K562 (cell line): ENCODE measurements around the gene ALDH8A1. TPM values are rescaled to one million over a fixed set of nuclear protein-coding genes. Genes with fewer than 3 reads are reported as not detected.

ENCODE experiments used
- ATAC-seq: fragments of 200-7000 bp; cut with Tn5 transposase; 3 replicates; pipeline ENCODE4 v1.9.1; 2020; ENCODE audit warnings: moderate library complexity
- BruUV-seq: library from RNA; stranded (reverse); fragments of 400-500 nt; replicated peaks from 2 replicates; lab custom pipeline; 2021; lab: Mats Ljungman, UMichigan
- CTCF ChIA-PET: fragments of 300-600 bp; formaldehyde crosslinking; extraction: SDS; loops from one replicate; lab custom pipeline; 2021; ENCODE audit warnings: low intra/inter-chr PET ratio; lab: Yijun Ruan, JAX
- POLR2A ChIA-PET: fragments of 300-600, 350-650 bp; sonication (Branson Sonifier 250); formaldehyde crosslinking; extraction: SDS; loops from one replicate; lab custom pipeline; 2021; ENCODE audit warnings: antibody characterized with exemption, inconsistent platforms; lab: Yijun Ruan, JAX
- DNase-seq, 4 experiments: peaks; one replicate each; pipeline versions ENCODE4 v3.0.0 to v3.0.0-alpha.2; 2011 to 2018; ENCODE audit warnings: low spot score in 3 of 4, mixed read lengths in 3 of 4; ENCODE audit errors: extremely low read depth in 1 of 4
- FAIRE-seq: peaks from 2 replicates; lab custom pipeline; 2011; peaks lifted over from hg19 to GRCh38; lab: Jason Lieb, UNC
- H2AFZ ChIP-seq: 2 replicates; pipeline ENCODE4 v1.6.0; 2011; ENCODE audit warnings: low read depth, low read length, control low read depth, inconsistent platforms
- H3K27ac ChIP-seq: fragments of 200-600 bp; 3 replicates; pipeline ENCODE4 v1.8.0; 2011; ENCODE audit warnings: low read depth, mild to moderate bottlenecking, control low read depth, inconsistent platforms, low read length, moderate library complexity, mixed read lengths; ENCODE audit errors: extremely low read depth
- H3K27me3 ChIP-seq, 2 experiments: fragments of 300-600 bp in 1 of 2; 2 replicates in 1 of 2; 3 replicates in 1 of 2; pipeline versions ENCODE4 v1.6.0 to v1.8.0; 2011; ENCODE audit warnings: inconsistent platforms in 2 of 2, low read length in 2 of 2, mild to moderate bottlenecking in 1 of 2, mixed read lengths in 1 of 2, moderate library complexity in 1 of 2; ENCODE audit not compliant: control insufficient read depth in 2 of 2, insufficient read depth in 2 of 2
- H3K36me3 ChIP-seq: fragments of 300-600 bp; 3 replicates; pipeline ENCODE4 v1.8.0; 2011; ENCODE audit warnings: mild to moderate bottlenecking, low read length, inconsistent platforms; ENCODE audit not compliant: control insufficient read depth, insufficient read depth
- H3K4me1 ChIP-seq, 2 experiments: fragments of 200-600 bp in 1 of 2; replicated peaks in 1 of 2; 2 replicates in 1 of 2; 3 replicates in 1 of 2; pipeline versions ENCODE4 v1.5.1 to v1.8.0; 2011; ENCODE audit warnings: inconsistent platforms in 2 of 2, low read length in 2 of 2, mild to moderate bottlenecking in 1 of 2, mixed read lengths in 1 of 2, moderate library complexity in 1 of 2; ENCODE audit not compliant: control insufficient read depth in 2 of 2, insufficient read depth in 2 of 2
- H3K4me2 ChIP-seq: 2 replicates; pipeline ENCODE4 v1.6.1; 2011; ENCODE audit warnings: low read length, control low read depth, inconsistent platforms, mixed read lengths; ENCODE audit not compliant: insufficient read depth
- H3K4me3 ChIP-seq: fragments of 200-600 bp; sonication (generic), shearing (Covaris generic); 2 replicates; pipeline ENCODE4 v1.5.1; 2016; ENCODE audit warnings: control low read depth, inconsistent platforms
- H3K79me2 ChIP-seq: fragments of 200-600 bp; 3 replicates; pipeline ENCODE4 v1.8.0; 2011; ENCODE audit warnings: low read length, inconsistent platforms; ENCODE audit not compliant: control insufficient read depth, insufficient read depth
- H3K9ac ChIP-seq, 2 experiments: 2 replicates each; pipeline versions ENCODE4 v1.6.0 to v1.6.1; 2011; ENCODE audit warnings: low read depth in 2 of 2, low read length in 2 of 2, control low read depth in 1 of 2, inconsistent platforms in 1 of 2, mild to moderate bottlenecking in 1 of 2, mixed read lengths in 1 of 2; ENCODE audit not compliant: insufficient read depth in 1 of 2
- H3K9me1 ChIP-seq: one replicate; pipeline ENCODE4 v1.6.0; 2011; ENCODE audit warnings: inconsistent platforms, mild to moderate bottlenecking, low read length, moderate library complexity; ENCODE audit not compliant: control insufficient read depth, insufficient read depth
- H3K9me3 ChIP-seq: replicated peaks from 2 replicates; pipeline ENCODE4 v1.5.1; 2011; ENCODE audit warnings: low read depth, low read length, inconsistent platforms; ENCODE audit not compliant: control insufficient read depth, insufficient read depth
- H4K20me1 ChIP-seq: replicated peaks from 2 replicates; pipeline ENCODE4 v1.6.1; 2011; ENCODE audit warnings: low read length, inconsistent platforms, mixed read lengths; ENCODE audit not compliant: control insufficient read depth, insufficient read depth
- ARID1B ChIP-seq: fragments of 450-650 bp; IDR thresholded peaks from 2 replicates; pipeline ENCODE4 v1.6.1; 2016; ENCODE audit warnings: antibody characterized with exemption, mild to moderate bottlenecking, inconsistent platforms
- CBFA2T2 ChIP-seq: fragments of 450-650 bp; conservative IDR thresholded peaks from 2 replicates; pipeline ENCODE4 v1.6.1; 2017; ENCODE audit warnings: mild to moderate bottlenecking
- CEBPB ChIP-seq: fragments of 450-650 bp; IDR thresholded peaks from 2 replicates; pipeline ENCODE4 v1.6.1; 2016; ENCODE audit warnings: missing genetic modification characterization, missing compliant biosample characterization
- CEBPG ChIP-seq, 3 experiments: fragments of 200-800 bp in 1 of 3; sonication (Bioruptor generic) in 1 of 3; sonication (generic) in 1 of 3; formaldehyde crosslinking in 1 of 3; IDR thresholded peaks in 2 of 3; conservative IDR thresholded peaks in 1 of 3; 2 replicates each; pipeline versions ENCODE4 v1.6.1 to v1.8.0; 2016 to 2022; ENCODE audit warnings: missing compliant biosample characterization in 2 of 3, missing genetic modification characterization in 2 of 3, mild to moderate bottlenecking in 1 of 3, missing genetic modification reagents in 1 of 3
- EP300 ChIP-seq: IDR thresholded peaks from 2 replicates; pipeline ENCODE4 v1.6.1; 2012; ENCODE audit warnings: low read length, improper control_type of control experiment
- HNRNPK ChIP-seq: fragments of 200-400 bp; formaldehyde crosslinking; IDR thresholded peaks from one replicate; pipeline ENCODE4 v1.6.1; 2018; ENCODE audit warnings: mild to moderate bottlenecking, low read depth, low read length; ENCODE audit not compliant: poor library complexity, severe bottlenecking
- MXI1 ChIP-seq: IDR thresholded peaks from 2 replicates; pipeline ENCODE4 v1.6.1; 2011; ENCODE audit warnings: low read depth, mild to moderate bottlenecking, improper control_type of control experiment, low read length
- NFIC ChIP-seq: fragments of 450-650 bp; IDR thresholded peaks from 2 replicates; pipeline ENCODE4 v1.6.1; 2017; ENCODE audit warnings: mild to moderate bottlenecking, inconsistent platforms
- NFIX ChIP-seq: fragments of 250-450 bp; sonication (Bioruptor Pico); IDR thresholded peaks from 2 replicates; pipeline ENCODE4 v1.4.0; 2020; ENCODE audit warnings: low read depth, mild to moderate bottlenecking, moderate library complexity
- TCF7L2 ChIP-seq: fragments of 150-350 bp; IDR thresholded peaks from 2 replicates; pipeline ENCODE4 v1.6.1; 2016; ENCODE audit warnings: low read depth, mild to moderate bottlenecking, low read length, moderate library complexity
- ZNF146 ChIP-seq: IDR thresholded peaks from one replicate; pipeline ENCODE4 v1.6.1; 2018; ENCODE audit warnings: missing compliant biosample characterization; ENCODE audit not compliant: unreplicated experiment
- ZNF764 ChIP-seq: fragments of 250-450 bp; sonication (Bioruptor Pico); IDR thresholded peaks from 2 replicates; pipeline ENCODE4 v1.4.0; 2020; ENCODE audit warnings: low read depth, mild to moderate bottlenecking, moderate library complexity
- ZNF77 ChIP-seq: fragments of 250-450 bp; sonication (Bioruptor Pico); IDR thresholded peaks from 2 replicates; pipeline ENCODE4 v1.5.0; 2020
- WGBS: fragments of 100-300 bp; shearing (Covaris generic); methylation state at CpG from one replicate; pipeline ENCODE4 v1.1.6; 2016; ENCODE audit warnings: low coverage, mixed read lengths; ENCODE audit not compliant: insufficient coverage; ENCODE audit errors: missing lambda C conversion rate; 5-methylcytosine and 5-hydroxymethylcytosine counted together
- in situ Hi-C: fragments of 300-500 bp; cut with MboI; formaldehyde crosslinking; loops from 4 replicates; pipeline ENCODE4 v1.15.0; 2018; ENCODE audit warnings: inconsistent platforms, mixed read lengths
- intact Hi-C: fragments of 100-400 bp; cut with micrococcal nuclease; formaldehyde crosslinking; loops from 2 replicates; pipeline ENCODE4 v1.14.2; 2022
- polyA plus RNA-seq, 8 experiments: library from polyadenylated mRNA; depleted of rRNA in 4 of 8; stranded (reverse) in 5 of 8; unstranded in 3 of 8; fragments of >200 nt; fragmentation: Nextera tagmentation in 2 of 8; fragmentation: Illumina TruSeq in 1 of 8; extraction: Ambion mirVana in 2 of 8; extraction: Trizol in 1 of 8; gene quantifications; 2 replicates each; pipeline versions ENCODE4 v1.2.1 to v1.2.3, GENCODE V29; 2011 to 2014; ENCODE audit warnings: inconsistent platforms in 1 of 8, missing spikeins in 1 of 8
- total RNA-seq, 7 experiments: library from RNA; depleted of rRNA in 6 of 7; stranded (reverse); fragments of >200 nt in 6 of 7; fragmentation: Illumina TruSeq in 2 of 7; extraction: Trizol in 2 of 7; gene quantifications; 2 replicates each; pipeline versions ENCODE4 v1.2.1 to v1.2.3, GENCODE V29; 2011 to 2021; ENCODE audit warnings: low replicate concordance in 1 of 7
- TF ChIP-seq, protein P1 (sequence below): sonication (generic); formaldehyde crosslinking; IDR thresholded peaks from 2 replicates; pipeline ENCODE4 v1.9.0; 2022; ENCODE audit warnings: mild to moderate bottlenecking, missing genetic modification reagents
- TF ChIP-seq, protein P2 (sequence below): fragments of 250-450 bp; sonication (Bioruptor Pico); IDR thresholded peaks from 2 replicates; pipeline ENCODE4 v1.8.0; 2022; ENCODE audit warnings: inconsistent platforms, mild to moderate bottlenecking, moderate library complexity, borderline replicate concordance
- TF ChIP-seq, protein P3 (sequence below): fragments of 450-650 bp; IDR thresholded peaks from 2 replicates; pipeline ENCODE4 v1.6.1; 2016; ENCODE audit warnings: missing biosample characterization, missing genetic modification characterization
- TF ChIP-seq, protein P4 (sequence below), 2 experiments: fragments of 450-650 bp in 1 of 2; sonication (generic) in 1 of 2; formaldehyde crosslinking in 1 of 2; IDR thresholded peaks in 1 of 2; conservative IDR thresholded peaks in 1 of 2; 2 replicates each; pipeline versions ENCODE4 v1.6.1 to v1.8.1; 2016 to 2023; ENCODE audit warnings: mild to moderate bottlenecking in 2 of 2, moderate library complexity in 2 of 2, inconsistent platforms in 1 of 2, missing genetic modification reagents in 1 of 2

ALDH8A1 gene
- total and polyA plus RNA-seq, 9 of the 15 experiments (the other 6 are each of a cell fraction or from before 2014, with no cell fraction given) = 0.03 to 0.18 (median 0.04) TPM; not detected in 2

DNA sequence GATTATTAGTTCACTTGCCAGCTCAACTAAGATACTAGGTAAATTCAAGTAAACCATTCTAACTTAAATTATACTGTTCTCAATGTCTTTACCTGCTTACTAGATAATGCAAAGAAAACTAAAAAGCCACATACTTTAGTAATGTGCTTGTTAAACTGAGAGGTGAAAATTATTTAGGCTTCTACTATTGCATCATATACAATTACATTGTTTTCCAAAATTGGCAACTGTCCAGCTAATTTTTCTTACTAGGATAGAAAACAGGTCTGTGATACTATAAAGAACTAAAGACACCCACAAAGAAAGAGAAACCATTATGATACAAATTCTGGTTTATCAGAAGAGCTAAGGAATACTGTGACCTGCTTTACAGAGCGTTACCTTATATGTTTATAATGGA is 45.6 kb upstream of the ALDH8A1 start:
- H3K36me3 ChIP-seq = peaks cover 90% of the 10 kb centered on the region
- TF ChIP-seq CBFA2T2 = no peak
- TF ChIP-seq, protein P1, sequence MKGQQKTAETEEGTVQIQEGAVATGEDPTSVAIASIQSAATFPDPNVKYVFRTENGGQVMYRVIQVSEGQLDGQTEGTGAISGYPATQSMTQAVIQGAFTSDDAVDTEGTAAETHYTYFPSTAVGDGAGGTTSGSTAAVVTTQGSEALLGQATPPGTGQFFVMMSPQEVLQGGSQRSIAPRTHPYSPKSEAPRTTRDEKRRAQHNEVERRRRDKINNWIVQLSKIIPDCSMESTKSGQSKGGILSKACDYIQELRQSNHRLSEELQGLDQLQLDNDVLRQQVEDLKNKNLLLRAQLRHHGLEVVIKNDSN (CRISPR knock-in tag) = no peak
- no peak for TF ChIP-seq ZNF764 (CRISPR knock-in tag)
- no peak for TF ChIP-seq MXI1
- no peak for TF ChIP-seq ZNF77 (CRISPR knock-in tag)
- no peak for TF ChIP-seq CEBPG (CRISPR knock-in tag; IDR thresholded peaks at IDR 0.05)
- peak; percentile 84 to 93 for TF ChIP-seq CEBPG (tag; conservative IDR thresholded peaks at IDR 0.05 in 1 of 2, IDR thresholded peaks at IDR 0.05 in 1 of 2)
- TF ChIP-seq ZNF146 (CRISPR knock-in tag) = no peak
- TF ChIP-seq CEBPB (tag) = peak; percentile 82
- peak; percentile 59; the same call in 1 of the 2 replicates for TF ChIP-seq NFIX (CRISPR knock-in tag)
- no peak for TF ChIP-seq HNRNPK
- TF ChIP-seq EP300 = no peak
- peak; percentile 90 for TF ChIP-seq NFIC
- TF ChIP-seq, protein P2, sequence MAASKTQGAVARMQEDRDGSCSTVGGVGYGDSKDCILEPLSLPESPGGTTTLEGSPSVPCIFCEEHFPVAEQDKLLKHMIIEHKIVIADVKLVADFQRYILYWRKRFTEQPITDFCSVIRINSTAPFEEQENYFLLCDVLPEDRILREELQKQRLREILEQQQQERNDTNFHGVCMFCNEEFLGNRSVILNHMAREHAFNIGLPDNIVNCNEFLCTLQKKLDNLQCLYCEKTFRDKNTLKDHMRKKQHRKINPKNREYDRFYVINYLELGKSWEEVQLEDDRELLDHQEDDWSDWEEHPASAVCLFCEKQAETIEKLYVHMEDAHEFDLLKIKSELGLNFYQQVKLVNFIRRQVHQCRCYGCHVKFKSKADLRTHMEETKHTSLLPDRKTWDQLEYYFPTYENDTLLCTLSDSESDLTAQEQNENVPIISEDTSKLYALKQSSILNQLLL (CRISPR knock-in tag) = no peak
- no peak for TF ChIP-seq ARID1B
- TF ChIP-seq, protein P3, sequence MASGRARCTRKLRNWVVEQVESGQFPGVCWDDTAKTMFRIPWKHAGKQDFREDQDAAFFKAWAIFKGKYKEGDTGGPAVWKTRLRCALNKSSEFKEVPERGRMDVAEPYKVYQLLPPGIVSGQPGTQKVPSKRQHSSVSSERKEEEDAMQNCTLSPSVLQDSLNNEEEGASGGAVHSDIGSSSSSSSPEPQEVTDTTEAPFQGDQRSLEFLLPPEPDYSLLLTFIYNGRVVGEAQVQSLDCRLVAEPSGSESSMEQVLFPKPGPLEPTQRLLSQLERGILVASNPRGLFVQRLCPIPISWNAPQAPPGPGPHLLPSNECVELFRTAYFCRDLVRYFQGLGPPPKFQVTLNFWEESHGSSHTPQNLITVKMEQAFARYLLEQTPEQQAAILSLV (tag) = peak; percentile 47; the same call in 1 of the 2 replicates
- TF ChIP-seq, protein P4, sequence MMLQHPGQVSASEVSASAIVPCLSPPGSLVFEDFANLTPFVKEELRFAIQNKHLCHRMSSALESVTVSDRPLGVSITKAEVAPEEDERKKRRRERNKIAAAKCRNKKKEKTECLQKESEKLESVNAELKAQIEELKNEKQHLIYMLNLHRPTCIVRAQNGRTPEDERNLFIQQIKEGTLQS (IDR thresholded peaks at IDR 0.05) = peak; percentile 74
- TF ChIP-seq, protein P4 (CRISPR knock-in tag; conservative IDR thresholded peaks at IDR 0.05) = no peak
- no peak for TF ChIP-seq TCF7L2
- TF ChIP-seq, all 486 proteins: peak for 6
- no peak overlapping the region for H3K27ac ChIP-seq
- no peaks in the 10 kb centered on the region for H3K4me1 ChIP-seq
- H3K79me2 ChIP-seq = no peaks in the 10 kb centered on the region
- intact Hi-C loops = no loop called here
- ChIA-PET CTCF (no interaction called here), POLR2A (interaction anchor here (1.5 kb wide), 1 partner anchor 10 kb away, joined by 3 read pairs; no protein-coding TSS in a partner anchor)
- no peak overlapping the region for H3K4me2 ChIP-seq
- H3K9me1 ChIP-seq = no peaks in the 10 kb centered on the region
- WGBS = 100% methylated on average over 1 of the region's 1 CpG
- no peak overlapping the region for H3K4me3 ChIP-seq
- ATAC-seq = no peak
- H3K9me3 ChIP-seq = no peaks in the 10 kb centered on the region
- in situ Hi-C loops = no loop called here
- DNase-seq = no peak
- H3K27me3 ChIP-seq = no peaks in the 10 kb centered on the region
- H3K9ac ChIP-seq = no peak overlapping the region
- no peaks in the 10 kb centered on the region for H4K20me1 ChIP-seq
- no TSS peak for BruUV-seq
- no peak for FAIRE-seq
- H2AFZ ChIP-seq = no peak overlapping the region
